ENCODE results near the gene C3orf80. TPM values are rescaled to one million over a fixed set of nuclear protein-coding genes. Genes with fewer than 3 reads are reported as not detected.

Gene C3orf80
- total RNA-seq, 1 donor from 2014 or later: not detected

- Mint-ChIP-seq H3K4me3 (no peak overlapping the region), H3K27me3 (no peaks in the 10 kb centered on the region), H3K27ac (no peak overlapping the region), H3K36me3 (ENCODE audit: low read depth) (peaks cover 5% of the 10 kb centered on the region), H3K9me3 (no peaks in the 10 kb centered on the region), H3K4me1 (no peaks in the 10 kb centered on the region)
- ATAC-seq (ENCODE audit: low read depth) (no peak), DNase-seq (no peak)
- no peak for TF ChIP-seq CTCF (IDR thresholded peaks at IDR 0.05)
- CTCF ChIA-PET: no interaction called here
- POLR2A ChIA-PET: no interaction called here
- intact Hi-C loops (cut with micrococcal nuclease): no loop called here
These were observed 35.5 kb downstream of the C3orf80 start for GRCh38 chr3:160260587-160261270.

GRCh38 chr3:160265088-160265487, 39.9 kb downstream of the C3orf80 start:
- H3K27me3 Mint-ChIP-seq: no peaks in the 10 kb centered on the region
- H3K9me3 Mint-ChIP-seq: no peaks in the 10 kb centered on the region
- H3K4me3 Mint-ChIP-seq: no peak overlapping the region
- no peak for TF ChIP-seq CTCF (IDR thresholded peaks at IDR 0.05)
- POLR2A ChIA-PET: no interaction called here
- H3K27ac Mint-ChIP-seq: no peak overlapping the region
- no peaks in the 10 kb centered on the region for H3K4me1 Mint-ChIP-seq
- peaks cover 7% of the 10 kb centered on the region for H3K36me3 Mint-ChIP-seq (ENCODE audit: low read depth)
- intact Hi-C loops (cut with micrococcal nuclease): no loop called here
- CTCF ChIA-PET: no interaction called here
- no peak for DNase-seq
- ATAC-seq (ENCODE audit: low read depth): no peak

Other genes starting within 250 kb of the C3orf80 start
- 7.0 and 7.8 TPM in 2 replicates for gene IL12A, start 236.6 kb upstream of the C3orf80 start, total RNA-seq
- 20.8 and 26.7 TPM in 2 replicates for gene IFT80, start 173.8 kb downstream of the C3orf80 start, total RNA-seq
- gene SMC4, start 174.2 kb downstream of the C3orf80 start, total RNA-seq: 35.2 and 40.4 TPM in 2 replicates
- gene TRIM59, start 224.4 kb downstream of the C3orf80 start, total RNA-seq: 23.4 TPM in 2 replicates